Epithelial cell of esophagus (primary cell): Measurements from ENCODE around the gene SPIB.
"Not testable (repeated sequence)": the region's sequence is repeated elsewhere in the genome, so short reads cannot be mapped to it uniquely, and the experiment has no call there.

Experiments used
- DNase-seq: peaks from one replicate; pipeline ENCODE4 v3.0.0; 2010; ENCODE audit warnings: low read depth
- H3K4me3 ChIP-seq: 2 replicates; pipeline ENCODE4 v1.5.1; 2011; ENCODE audit warnings: mild to moderate bottlenecking, low read length, control low read depth
- TF ChIP-seq, protein P1 (sequence below): IDR thresholded peaks from 2 replicates; pipeline ENCODE4 v1.5.1; 2011; ENCODE audit warnings: low read depth, mild to moderate bottlenecking, low read length, control low read depth, inconsistent platforms; ENCODE audit not compliant: insufficient read depth; ENCODE audit errors: missing control alignments

Gene SPIB

DNA sequence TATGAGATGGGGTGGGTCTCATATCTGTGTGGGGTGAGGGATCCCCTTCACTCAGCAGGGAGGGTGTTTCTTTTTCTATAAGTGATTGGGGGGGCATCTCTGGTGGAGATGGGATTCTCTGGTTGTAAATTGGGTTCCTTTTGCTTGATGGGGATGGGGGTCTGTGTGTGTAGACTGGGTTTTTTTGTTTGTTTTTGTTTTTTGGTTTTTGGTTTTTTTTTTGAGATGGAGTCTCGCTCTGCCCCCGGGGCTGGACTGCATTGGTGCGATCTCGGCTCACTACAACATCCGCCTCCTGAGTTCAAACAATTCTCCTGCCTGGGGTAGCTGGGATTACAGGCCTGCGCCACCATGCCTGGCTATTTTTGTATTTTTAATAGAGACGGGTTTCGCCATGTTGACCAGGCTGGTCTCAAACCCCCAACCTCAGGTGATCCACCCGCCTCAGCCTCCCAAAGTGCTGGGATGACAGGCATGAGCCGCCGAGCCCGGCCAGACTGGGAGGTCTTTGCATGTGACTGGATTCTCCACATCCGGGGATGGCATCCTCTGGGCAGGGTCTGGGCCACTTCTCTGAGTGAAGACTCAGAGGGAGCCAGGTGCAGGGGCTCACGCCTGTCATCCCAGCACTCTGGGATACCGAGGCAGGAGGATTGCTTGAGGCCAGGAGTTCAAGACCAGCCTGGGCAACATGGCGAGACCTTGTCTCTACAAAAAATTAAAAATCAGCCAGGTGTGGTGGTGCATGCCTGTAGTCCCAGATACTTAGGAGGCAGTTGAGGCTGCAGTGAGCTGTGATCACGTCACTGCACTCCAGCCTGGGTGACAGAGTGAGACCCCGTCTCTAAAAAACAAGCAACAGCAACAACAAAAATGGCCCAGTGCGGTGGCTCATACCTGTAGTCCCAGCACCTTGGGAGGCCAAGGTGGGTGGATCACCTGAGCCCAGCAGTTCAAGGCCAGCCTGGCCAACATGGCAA is 14.8 kb downstream of the SPIB start:
- DNase-seq, result no peak
- H3K4me3 ChIP-seq, result no peak overlapping the region
- TF ChIP-seq, protein P1, sequence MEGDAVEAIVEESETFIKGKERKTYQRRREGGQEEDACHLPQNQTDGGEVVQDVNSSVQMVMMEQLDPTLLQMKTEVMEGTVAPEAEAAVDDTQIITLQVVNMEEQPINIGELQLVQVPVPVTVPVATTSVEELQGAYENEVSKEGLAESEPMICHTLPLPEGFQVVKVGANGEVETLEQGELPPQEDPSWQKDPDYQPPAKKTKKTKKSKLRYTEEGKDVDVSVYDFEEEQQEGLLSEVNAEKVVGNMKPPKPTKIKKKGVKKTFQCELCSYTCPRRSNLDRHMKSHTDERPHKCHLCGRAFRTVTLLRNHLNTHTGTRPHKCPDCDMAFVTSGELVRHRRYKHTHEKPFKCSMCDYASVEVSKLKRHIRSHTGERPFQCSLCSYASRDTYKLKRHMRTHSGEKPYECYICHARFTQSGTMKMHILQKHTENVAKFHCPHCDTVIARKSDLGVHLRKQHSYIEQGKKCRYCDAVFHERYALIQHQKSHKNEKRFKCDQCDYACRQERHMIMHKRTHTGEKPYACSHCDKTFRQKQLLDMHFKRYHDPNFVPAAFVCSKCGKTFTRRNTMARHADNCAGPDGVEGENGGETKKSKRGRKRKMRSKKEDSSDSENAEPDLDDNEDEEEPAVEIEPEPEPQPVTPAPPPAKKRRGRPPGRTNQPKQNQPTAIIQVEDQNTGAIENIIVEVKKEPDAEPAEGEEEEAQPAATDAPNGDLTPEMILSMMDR, result no peak

DNA sequence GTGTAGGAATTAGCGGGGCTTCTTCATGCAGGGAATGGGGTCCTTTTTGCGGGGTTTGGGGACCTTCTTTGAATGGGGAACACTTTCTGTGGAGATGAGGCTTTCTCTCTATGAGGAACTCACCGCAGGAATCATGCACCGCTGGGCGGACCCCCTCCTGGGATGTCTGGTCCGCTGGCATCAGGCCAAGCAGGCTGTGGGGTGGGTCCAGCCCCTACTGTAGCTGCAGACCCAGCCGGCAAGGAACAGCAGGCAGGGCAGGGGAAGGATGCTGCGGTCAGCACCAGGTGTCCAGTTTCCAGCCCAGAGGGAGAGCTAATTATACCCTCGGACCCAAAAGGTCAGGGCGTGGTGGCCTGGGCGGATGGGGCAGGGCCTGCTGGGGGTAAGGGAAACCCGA is 15.8 kb downstream of the SPIB start:
- no peak overlapping the region for H3K4me3 ChIP-seq
- no peak for DNase-seq
- TF ChIP-seq, protein P1, result no peak

DNA sequence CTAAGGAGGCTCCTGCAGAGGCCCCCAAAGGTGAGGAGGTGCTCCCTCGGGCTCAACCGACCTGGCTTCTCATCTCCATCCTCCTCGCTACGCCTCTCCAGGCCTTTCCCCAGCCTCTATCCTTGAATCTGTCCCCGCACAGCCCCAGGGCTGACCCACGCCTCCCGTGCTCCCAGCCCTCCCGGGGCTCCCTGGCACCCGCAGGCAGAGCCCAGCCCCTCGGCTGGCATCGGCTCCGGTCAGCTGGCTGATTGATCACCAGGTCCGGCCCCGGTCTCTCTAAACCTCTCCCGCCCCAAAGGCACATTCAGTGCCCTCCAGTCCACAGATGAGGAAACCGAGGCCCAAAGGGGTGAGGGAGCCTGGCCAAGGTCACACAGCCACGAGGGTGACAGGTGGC is 16.5 kb downstream of the SPIB start:
- no peak for DNase-seq
- TF ChIP-seq, protein P1, result no peak
- H3K4me3 ChIP-seq, result no peak overlapping the region

DNA sequence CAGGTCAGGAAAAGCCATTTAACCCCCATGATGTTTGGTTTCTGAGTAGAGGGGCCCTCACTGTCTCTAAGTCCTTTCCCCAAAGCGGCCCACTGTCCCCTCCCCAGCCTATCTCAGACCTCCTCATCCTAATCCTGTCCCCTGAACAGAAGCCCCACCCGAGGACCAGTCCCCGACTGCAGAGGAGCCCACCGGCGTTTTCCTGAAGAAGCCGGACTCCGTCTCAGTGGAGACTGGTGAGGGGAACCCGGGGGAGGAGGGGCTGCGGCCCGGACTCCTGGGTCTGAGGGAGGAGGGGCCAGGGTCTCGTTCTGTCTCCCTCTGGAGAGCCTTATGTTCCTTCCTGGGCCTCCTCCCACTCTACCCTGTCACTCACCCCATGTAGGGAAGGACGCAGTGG is 16.9 kb downstream of the SPIB start:
- TF ChIP-seq, protein P1, result no peak
- H3K4me3 ChIP-seq, result no peak overlapping the region
- DNase-seq, result no peak

DNA sequence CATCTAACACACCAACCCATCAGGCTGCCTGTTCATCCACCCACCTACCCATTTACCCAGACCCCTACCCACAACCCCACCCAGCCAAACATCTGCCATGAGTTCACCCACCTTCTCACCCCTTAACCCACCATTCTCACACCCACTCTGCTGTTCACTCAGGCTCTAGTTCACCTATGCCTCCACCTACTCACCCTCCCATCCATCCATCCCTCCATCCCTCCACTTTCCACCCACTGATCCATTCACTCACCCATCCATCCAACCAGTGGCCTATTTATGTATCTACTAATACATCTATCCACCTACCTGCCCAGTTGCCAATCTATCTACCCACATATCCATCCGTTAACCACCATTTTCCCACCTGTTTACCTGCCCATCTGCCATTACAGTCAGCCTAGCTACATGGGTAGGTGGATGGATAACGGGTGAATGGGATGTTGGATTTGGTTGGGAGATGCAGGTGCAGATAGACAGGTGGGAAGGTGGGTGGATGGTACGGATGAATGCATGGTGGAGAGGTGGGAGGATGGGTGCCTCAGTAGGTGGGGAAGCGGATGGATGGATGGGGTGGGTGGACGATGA is 19.2 kb downstream of the SPIB start:
- H3K4me3 ChIP-seq, result no peak overlapping the region
- no peak for DNase-seq
- TF ChIP-seq, protein P1, result no peak

DNA sequence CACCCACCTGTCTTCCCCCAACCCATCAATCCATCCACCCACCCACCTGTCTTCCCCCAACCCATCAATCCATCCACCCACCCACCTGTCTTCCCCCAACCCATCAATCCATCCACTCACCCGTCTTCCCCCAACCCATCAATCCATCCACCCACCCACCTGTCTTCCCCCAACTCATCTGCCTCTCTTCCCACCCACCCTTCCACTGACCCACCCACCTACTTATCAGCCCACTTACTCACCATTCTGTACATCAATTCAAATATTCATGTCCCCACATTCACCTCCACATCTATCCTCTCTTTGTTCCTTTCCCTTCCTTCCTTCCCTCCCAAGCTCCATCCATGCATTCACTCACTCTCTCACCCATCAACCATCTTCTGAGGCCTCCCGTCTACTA is 20.4 kb downstream of the SPIB start:
- DNase-seq, H3K4me3 ChIP-seq: not testable (repeated sequence)

DNA sequence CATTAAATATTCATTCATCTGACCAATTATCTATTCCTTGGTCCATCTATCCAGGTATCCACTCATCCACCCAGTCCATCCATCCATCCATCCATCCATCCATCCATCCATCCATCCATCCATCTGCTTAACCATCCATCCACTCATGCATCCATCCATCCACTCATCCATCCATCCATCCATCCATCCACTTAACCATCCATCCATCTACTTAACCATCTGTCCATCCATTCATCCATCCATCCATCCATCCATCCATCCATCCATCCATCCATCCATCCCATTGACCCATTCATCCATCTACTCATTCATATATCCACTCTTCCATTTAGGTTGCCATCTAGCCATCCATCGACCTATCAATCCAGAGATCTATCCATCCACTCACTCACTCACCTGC is 25.3 kb downstream of the SPIB start:
- H3K4me3 ChIP-seq, result no peak overlapping the region
- DNase-seq, result no peak
- TF ChIP-seq, protein P1, result no peak
